ENCODE data around the gene DYNLRB2.

Gene DYNLRB2

GRCh38 chr16:80583466-80583865 is 42.7 kb downstream of the DYNLRB2 start:
- Histone ChIP-seq H3K9me3 (ENCODE audit: insufficient read depth, low read length) (no peaks in the 10 kb centered on the region), H3K79me2 (ENCODE audit: insufficient read depth, low read length) (no peaks in the 10 kb centered on the region), H3K9ac (ENCODE audit: low read length) (no peak overlapping the region), H4K20me1 (ENCODE audit: low read depth, low read length) (no peaks in the 10 kb centered on the region), H3K4me3 (ENCODE audit: insufficient read depth, low read length, poor library complexity, severe bottlenecking) (no peak overlapping the region), H3F3A (ENCODE audit: insufficient read depth) (no peaks in the 10 kb centered on the region), H3K4me2 (ENCODE audit: low read depth, low read length, poor library complexity, severe bottlenecking) (no peak overlapping the region), H3K36me3 (ENCODE audit: low read length) (no peaks in the 10 kb centered on the region), H2AFZ (ENCODE audit: low read depth, low read length, severe bottlenecking) (no peak overlapping the region), H3K9me2 (replicated peaks; ENCODE audit: insufficient read depth, low read length) (no peaks in the 10 kb centered on the region), H3K27me3 (ENCODE audit: low read length) (no peaks in the 10 kb centered on the region), H3K27ac (ENCODE audit: low read depth, low read length) (no peak overlapping the region)
- TF ChIP-seq CTCF (IDR thresholded peaks at IDR 0.05; ENCODE audit: insufficient read depth, low read length, poor library complexity, severe bottlenecking) (no peak), EZH2phosphoT487 (conservative IDR thresholded peaks at IDR 0.05; ENCODE audit: low read length) (no peak)

GRCh38 chr16:80585764-80586163 is 45.0 kb downstream of the DYNLRB2 start:
- Histone ChIP-seq H3F3A (ENCODE audit: insufficient read depth) (no peaks in the 10 kb centered on the region), H3K9me3 (ENCODE audit: insufficient read depth, low read length) (no peaks in the 10 kb centered on the region), H2AFZ (ENCODE audit: low read depth, low read length, severe bottlenecking) (no peak overlapping the region), H3K27me3 (ENCODE audit: low read length) (no peaks in the 10 kb centered on the region), H3K36me3 (ENCODE audit: low read length) (no peaks in the 10 kb centered on the region), H3K27ac (ENCODE audit: low read depth, low read length) (no peak overlapping the region), H3K9me2 (replicated peaks; ENCODE audit: insufficient read depth, low read length) (no peaks in the 10 kb centered on the region), H3K4me2 (ENCODE audit: low read depth, low read length, poor library complexity, severe bottlenecking) (no peak overlapping the region), H3K4me3 (ENCODE audit: insufficient read depth, low read length, poor library complexity, severe bottlenecking) (no peak overlapping the region), H4K20me1 (ENCODE audit: low read depth, low read length) (no peaks in the 10 kb centered on the region), H3K9ac (ENCODE audit: low read length) (no peak overlapping the region), H3K79me2 (ENCODE audit: insufficient read depth, low read length) (no peaks in the 10 kb centered on the region)
- no peak for TF ChIP-seq CTCF (IDR thresholded peaks at IDR 0.05; ENCODE audit: insufficient read depth, low read length, poor library complexity, severe bottlenecking)
- no peak for TF ChIP-seq EZH2phosphoT487 (conservative IDR thresholded peaks at IDR 0.05; ENCODE audit: low read length)

DNA sequence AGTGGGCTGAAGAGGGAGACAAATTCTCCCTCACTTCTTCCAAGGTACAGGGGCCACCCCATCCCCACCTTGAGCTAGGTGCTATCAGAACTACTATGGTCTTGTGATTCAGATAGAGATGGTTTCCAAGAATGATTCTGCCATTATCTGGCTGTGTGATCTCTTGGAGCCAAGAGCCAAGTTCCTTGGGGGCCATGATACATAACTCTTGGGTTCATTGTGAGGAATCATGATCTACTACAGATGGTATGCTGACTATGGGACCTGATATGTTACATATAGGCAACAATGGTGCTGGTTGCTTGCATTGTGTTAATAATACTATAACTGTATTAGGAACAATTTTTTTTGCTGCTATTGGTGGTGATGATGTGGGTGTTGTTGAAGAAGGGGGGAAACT is 45.7 kb downstream of the DYNLRB2 start:
- no peaks in the 10 kb centered on the region for H3K27me3 ChIP-seq (ENCODE audit: low read length)
- H3K4me2 ChIP-seq (ENCODE audit: low read depth, low read length, poor library complexity, severe bottlenecking), result no peak overlapping the region
- no peaks in the 10 kb centered on the region for H3K79me2 ChIP-seq (ENCODE audit: insufficient read depth, low read length)
- H2AFZ ChIP-seq (ENCODE audit: low read depth, low read length, severe bottlenecking), result no peak overlapping the region
- no peaks in the 10 kb centered on the region for H3K36me3 ChIP-seq (ENCODE audit: low read length)
- H3K27ac ChIP-seq (ENCODE audit: low read depth, low read length), result no peak overlapping the region
- H3F3A ChIP-seq (ENCODE audit: insufficient read depth), result no peaks in the 10 kb centered on the region
- H3K9ac ChIP-seq (ENCODE audit: low read length), result no peak overlapping the region
- no peak for TF ChIP-seq EZH2phosphoT487 (conservative IDR thresholded peaks at IDR 0.05; ENCODE audit: low read length)
- no peak for TF ChIP-seq CTCF (IDR thresholded peaks at IDR 0.05; ENCODE audit: insufficient read depth, low read length, poor library complexity, severe bottlenecking)
- no peaks in the 10 kb centered on the region for H3K9me3 ChIP-seq (ENCODE audit: insufficient read depth, low read length)
- H3K4me3 ChIP-seq (ENCODE audit: insufficient read depth, low read length, poor library complexity, severe bottlenecking), result no peak overlapping the region
- no peaks in the 10 kb centered on the region for H3K9me2 ChIP-seq (replicated peaks; ENCODE audit: insufficient read depth, low read length)
- H4K20me1 ChIP-seq (ENCODE audit: low read depth, low read length), result no peaks in the 10 kb centered on the region
